ENCODE measurements around the gene BTAF1. TPM values are rescaled to one million over a fixed set of nuclear protein-coding genes. Genes with fewer than 3 reads are reported as not detected.

BTAF1 gene
- total RNA-seq, 4 donors from 2014 or later, result 43.2 to 55.0 (median 46.1) TPM

DNA sequence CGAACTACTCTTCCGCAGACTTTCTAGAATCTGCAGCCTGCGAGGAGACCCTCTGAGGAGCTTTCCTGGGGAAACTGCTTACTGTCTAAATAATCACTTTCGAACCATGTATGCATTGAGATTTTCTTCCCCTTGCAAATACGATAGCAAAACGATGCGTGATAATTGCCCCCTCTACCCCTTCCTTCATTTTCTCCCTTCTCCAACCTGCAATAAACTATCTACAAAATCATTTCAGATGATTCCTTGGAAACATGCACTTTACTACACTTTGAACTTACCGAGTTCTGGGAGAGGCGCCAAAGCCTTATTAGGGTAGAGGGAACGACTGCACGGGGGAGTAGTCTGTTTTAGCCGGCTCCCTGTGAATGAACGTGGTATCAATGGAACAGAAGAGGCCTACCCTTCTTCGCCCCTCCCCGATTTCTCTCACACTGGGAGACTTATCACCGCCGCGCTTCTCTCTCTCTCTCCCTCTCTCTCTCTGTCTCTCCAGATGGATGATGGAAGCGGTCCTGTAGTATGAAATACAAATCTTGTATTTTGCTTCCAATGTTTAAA lies 14.4 kb upstream of the BTAF1 start, which contains the start of gene FGFBP3:
TSS of gene FGFBP3 (minus strand) at position 370 of the 561 bp plus-strand sequence. CDS start 517 bp downstream, outside the sequence.
- TF ChIP-seq, protein P1, sequence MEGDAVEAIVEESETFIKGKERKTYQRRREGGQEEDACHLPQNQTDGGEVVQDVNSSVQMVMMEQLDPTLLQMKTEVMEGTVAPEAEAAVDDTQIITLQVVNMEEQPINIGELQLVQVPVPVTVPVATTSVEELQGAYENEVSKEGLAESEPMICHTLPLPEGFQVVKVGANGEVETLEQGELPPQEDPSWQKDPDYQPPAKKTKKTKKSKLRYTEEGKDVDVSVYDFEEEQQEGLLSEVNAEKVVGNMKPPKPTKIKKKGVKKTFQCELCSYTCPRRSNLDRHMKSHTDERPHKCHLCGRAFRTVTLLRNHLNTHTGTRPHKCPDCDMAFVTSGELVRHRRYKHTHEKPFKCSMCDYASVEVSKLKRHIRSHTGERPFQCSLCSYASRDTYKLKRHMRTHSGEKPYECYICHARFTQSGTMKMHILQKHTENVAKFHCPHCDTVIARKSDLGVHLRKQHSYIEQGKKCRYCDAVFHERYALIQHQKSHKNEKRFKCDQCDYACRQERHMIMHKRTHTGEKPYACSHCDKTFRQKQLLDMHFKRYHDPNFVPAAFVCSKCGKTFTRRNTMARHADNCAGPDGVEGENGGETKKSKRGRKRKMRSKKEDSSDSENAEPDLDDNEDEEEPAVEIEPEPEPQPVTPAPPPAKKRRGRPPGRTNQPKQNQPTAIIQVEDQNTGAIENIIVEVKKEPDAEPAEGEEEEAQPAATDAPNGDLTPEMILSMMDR (IDR thresholded peaks at IDR 0.05; ENCODE audit: low read depth), result no peak

GRCh38 chr10:91910467-91910866 lies 13.1 kb upstream of the BTAF1 start:
- TF ChIP-seq, protein P1 (IDR thresholded peaks at IDR 0.05; ENCODE audit: low read depth), result no peak

DNA sequence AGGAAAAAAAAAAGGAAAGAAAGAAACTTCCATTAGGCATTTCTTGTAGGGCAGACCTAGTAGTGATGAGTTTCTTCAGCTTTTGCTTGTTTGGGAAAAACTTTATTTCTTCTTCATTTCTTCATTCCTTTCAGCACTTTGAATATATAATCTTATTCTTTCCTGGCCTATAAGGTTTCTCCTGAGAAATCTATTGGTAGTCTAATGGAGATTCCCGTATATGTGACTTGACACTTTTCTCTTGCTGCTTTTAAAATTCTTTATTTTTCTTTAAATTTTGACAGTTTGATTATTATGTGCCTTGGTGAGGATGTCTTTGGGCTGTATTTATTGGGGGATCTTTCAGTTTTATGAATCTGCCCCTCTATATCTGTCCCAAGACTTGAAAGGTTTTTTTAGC lies 3.9 kb upstream of the BTAF1 start:
- TF ChIP-seq, protein P1 (IDR thresholded peaks at IDR 0.05; ENCODE audit: low read depth), result no peak

DNA sequence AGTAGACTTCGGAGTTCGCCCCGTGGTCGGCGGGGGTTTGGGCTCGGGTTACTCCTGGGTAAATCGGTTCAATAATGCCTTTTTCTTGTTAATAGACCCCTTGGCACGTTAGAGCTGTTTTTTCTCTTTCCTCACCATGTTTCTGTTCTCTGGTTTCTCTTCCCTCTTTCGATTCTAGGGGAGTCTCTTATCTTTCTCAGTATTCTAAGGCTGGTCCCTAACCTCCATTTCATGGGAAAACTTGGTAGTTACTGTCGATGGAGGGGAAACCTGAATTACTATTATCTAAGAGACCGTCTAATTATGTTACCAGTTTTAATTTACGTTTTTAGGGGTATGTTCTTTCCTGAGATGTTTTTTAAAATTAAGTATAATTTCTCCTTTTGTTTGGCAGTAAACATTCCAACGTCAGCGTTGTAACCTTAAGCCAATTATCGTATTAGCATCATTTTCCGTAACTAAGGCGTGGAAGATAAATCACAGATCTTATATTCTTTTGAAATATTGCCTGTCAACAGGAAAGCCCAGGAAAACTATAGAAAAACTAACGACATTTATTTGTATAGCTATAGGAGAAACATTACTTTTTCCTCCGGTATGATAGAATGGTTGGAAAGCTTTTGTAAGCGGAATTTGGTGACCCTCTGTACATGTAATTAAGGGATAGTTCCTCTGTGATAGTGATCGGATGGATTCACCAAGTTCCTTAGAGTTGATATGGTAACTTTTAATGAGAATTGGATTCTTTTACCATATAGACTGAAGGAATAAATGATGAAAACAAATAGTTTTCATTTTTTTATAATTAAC lies 847 bp downstream of the BTAF1 start:
- TF ChIP-seq, protein P1 (IDR thresholded peaks at IDR 0.05; ENCODE audit: low read depth), result no peak

DNA sequence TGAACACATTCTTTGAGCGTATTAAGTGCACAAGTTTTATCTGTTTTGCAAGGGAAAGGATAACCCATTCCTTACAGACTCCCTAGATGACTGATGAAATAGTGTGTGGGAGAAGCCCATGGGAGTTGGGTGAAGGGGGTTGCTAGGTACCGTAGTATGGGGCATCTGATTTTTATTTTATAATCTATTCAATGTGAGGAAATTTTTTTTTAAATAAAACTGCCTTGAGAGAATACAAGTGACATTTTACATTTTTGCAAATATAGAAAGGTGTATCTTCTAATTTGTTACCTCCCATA lies 1.4 kb downstream of the BTAF1 start:
- TF ChIP-seq, protein P1 (IDR thresholded peaks at IDR 0.05; ENCODE audit: low read depth), result no peak

DNA sequence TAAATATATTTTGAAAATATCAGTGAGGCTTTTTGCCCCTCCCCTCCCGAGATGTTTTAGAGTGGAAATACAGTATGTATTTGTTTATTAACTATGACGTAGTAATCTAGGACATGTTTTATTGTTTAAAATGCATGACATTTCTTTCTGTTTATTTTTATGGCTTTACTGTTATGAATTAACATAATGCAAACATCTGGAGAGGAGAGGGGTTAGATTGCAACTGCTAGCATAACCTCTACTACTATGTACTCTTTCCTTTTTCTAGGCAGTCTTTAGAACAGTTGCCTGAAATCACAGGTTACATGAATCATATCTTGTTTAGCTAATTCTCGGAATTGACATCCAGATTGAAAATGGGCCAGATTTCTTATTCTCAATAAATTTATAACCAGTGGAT lies 7.4 kb downstream of the BTAF1 start:
- TF ChIP-seq, protein P1 (IDR thresholded peaks at IDR 0.05; ENCODE audit: low read depth), result no peak

DNA sequence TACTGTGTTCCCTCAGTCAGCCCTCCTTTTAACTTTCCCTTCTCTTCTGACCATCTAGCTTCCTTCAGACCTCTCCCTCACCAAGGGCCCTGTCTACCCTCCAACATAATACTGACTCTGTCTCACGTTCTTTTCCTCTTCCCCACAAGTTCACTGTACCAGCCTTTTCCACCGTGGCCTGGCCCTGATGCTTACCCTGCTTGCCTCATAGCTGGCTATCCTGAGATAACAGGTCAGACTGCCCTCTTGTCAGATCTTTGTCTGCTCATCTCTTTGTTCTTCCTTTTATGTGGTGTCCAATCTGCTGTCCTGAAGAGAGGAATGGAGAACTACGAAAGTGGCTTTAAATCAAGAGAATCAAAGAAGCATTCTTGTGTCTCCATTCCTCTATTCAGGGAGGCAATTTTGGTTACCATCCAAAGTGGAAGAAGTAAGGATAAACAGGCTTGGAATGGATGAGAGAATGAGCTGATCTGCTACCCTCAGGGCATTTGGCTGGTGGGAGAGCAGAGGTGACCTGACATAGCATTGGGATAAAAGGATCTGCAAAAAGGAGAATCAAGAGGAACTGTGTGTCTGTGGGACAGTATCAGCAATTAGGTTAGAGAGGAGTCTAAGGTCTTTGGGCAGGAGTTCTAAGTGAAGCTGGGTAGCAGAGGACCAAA lies 8.1 kb downstream of the BTAF1 start:
- TF ChIP-seq, protein P1 (IDR thresholded peaks at IDR 0.05; ENCODE audit: low read depth), result no peak

Measured in subcutaneous adipose tissue (tissue), 4 donors.